ENCODE measurements around the gene CAST.

CAST gene

DNA sequence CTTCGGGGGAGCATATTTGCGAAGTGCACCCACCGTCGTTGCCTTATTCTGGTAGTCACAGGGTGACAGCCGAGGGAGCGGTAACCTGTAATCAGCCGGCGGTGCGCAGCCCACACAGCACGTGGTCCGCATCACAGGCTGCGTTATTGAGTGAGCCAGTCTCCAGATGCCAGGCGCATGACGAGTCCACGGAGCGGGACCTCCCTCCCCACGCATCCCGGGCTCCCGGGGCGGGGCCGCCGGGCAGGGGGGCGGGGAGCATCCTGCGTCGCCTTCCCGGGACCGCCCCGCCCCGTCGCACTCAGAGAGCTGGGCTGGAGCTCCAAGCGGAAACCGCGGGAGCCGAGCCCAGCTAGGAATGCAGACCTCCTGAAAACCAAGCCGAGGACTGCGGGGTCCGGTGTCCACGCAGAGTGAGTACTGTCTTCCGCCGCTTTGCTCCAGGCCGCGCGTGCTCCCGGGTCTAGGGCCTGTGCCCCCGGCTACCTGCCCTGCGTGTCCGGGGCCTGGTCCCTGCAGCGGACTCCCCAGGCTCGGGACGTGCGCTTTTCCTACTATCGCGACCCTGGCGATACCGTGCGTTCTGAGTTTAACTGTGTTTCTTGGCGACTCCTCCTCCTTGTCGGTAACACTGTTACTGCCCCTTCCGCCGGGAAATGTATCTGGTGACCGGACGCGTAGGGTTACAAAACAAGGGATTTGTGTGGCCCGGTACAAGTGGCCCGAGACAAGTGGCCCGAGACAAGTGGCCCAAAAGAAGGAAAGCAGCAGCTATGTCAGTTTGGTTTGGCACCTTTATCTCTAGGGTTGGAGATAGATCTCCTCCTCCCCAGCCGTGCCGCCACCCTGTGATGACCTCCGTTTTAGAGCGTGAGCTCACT lies 40.6 kb downstream of the CAST start:
- peaks cover 8% of the 10 kb centered on the region for H3K27me3 ChIP-seq (ENCODE audit: insufficient read depth, low read length, poor library complexity)
- no peaks in the 10 kb centered on the region for H3K36me3 ChIP-seq (ENCODE audit: insufficient read depth, low read length)
- no peak overlapping the region for H3K4me3 ChIP-seq (ENCODE audit: low read depth in 1 of 2, low read length in 2 of 2)
- ATAC-seq (ENCODE audit: insufficient read depth, low read depth) (no peak), DNase-seq (no peak)
- H2AFZ ChIP-seq (ENCODE audit: low read depth, low read length): no peak overlapping the region
- no peak overlapping the region for H3K4me2 ChIP-seq (ENCODE audit: insufficient read depth, low read length)
- no peak overlapping the region for H3K9ac ChIP-seq (ENCODE audit: low read depth, low read length)
- TF ChIP-seq, protein P1, sequence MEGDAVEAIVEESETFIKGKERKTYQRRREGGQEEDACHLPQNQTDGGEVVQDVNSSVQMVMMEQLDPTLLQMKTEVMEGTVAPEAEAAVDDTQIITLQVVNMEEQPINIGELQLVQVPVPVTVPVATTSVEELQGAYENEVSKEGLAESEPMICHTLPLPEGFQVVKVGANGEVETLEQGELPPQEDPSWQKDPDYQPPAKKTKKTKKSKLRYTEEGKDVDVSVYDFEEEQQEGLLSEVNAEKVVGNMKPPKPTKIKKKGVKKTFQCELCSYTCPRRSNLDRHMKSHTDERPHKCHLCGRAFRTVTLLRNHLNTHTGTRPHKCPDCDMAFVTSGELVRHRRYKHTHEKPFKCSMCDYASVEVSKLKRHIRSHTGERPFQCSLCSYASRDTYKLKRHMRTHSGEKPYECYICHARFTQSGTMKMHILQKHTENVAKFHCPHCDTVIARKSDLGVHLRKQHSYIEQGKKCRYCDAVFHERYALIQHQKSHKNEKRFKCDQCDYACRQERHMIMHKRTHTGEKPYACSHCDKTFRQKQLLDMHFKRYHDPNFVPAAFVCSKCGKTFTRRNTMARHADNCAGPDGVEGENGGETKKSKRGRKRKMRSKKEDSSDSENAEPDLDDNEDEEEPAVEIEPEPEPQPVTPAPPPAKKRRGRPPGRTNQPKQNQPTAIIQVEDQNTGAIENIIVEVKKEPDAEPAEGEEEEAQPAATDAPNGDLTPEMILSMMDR (IDR thresholded peaks at IDR 0.05; ENCODE audit: borderline replicate concordance, extremely low read depth, low read length, poor library complexity, severe bottlenecking): no peak
- no peak for TF ChIP-seq EZH2 (IDR thresholded peaks at IDR 0.05; ENCODE audit: borderline replicate concordance, low read depth, low read length, severe bottlenecking)
- H3K79me2 ChIP-seq (ENCODE audit: insufficient read depth, low read length): no peaks in the 10 kb centered on the region
- H3K4me1 ChIP-seq (ENCODE audit: insufficient read depth, low read length): no peaks in the 10 kb centered on the region
- no peaks in the 10 kb centered on the region for H4K20me1 ChIP-seq (ENCODE audit: insufficient read depth, low read length)
- no peak overlapping the region for H3K27ac ChIP-seq (ENCODE audit: low read length)
- no peaks in the 10 kb centered on the region for H3K9me3 ChIP-seq (ENCODE audit: insufficient read depth, low read length, severe bottlenecking)

DNA sequence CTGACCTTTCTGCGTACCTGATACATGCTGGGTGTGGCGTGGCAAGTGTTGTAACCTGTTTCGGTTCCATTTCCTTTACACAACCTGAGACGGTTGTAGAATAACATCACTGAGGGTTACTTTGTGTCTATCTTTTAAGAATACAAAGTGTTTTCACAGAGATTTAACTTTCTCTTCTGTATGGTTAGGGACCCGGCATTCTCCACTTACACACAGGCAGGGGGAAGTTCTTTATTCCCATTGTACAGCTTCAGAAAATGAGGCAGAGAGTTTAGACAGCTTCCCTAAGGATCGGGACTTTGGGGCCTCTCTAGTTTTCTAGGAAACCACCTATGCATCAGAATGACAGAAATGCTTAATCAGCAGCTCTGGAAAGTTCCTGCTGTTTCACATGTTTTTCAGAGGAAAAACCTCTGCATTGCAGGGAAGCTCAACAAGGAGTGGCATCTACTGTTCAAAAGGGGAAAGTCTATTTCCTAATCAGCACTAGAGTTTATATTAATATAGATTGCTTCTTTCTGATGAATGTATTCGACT lies 41.3 kb downstream of the CAST start:
- DNase-seq (no peak), ATAC-seq (ENCODE audit: insufficient read depth, low read depth) (no peak)
- H3K79me2 ChIP-seq (ENCODE audit: insufficient read depth, low read length): no peaks in the 10 kb centered on the region
- no peak overlapping the region for H3K27ac ChIP-seq (ENCODE audit: low read length)
- H3K4me2 ChIP-seq (ENCODE audit: insufficient read depth, low read length): no peak overlapping the region
- peaks cover 4% of the 10 kb centered on the region for H3K27me3 ChIP-seq (ENCODE audit: insufficient read depth, low read length, poor library complexity)
- no peak for TF ChIP-seq EZH2 (IDR thresholded peaks at IDR 0.05; ENCODE audit: borderline replicate concordance, low read depth, low read length, severe bottlenecking)
- TF ChIP-seq, protein P1 (IDR thresholded peaks at IDR 0.05; ENCODE audit: borderline replicate concordance, extremely low read depth, low read length, poor library complexity, severe bottlenecking): no peak
- no peak overlapping the region for H2AFZ ChIP-seq (ENCODE audit: low read depth, low read length)
- no peaks in the 10 kb centered on the region for H3K4me1 ChIP-seq (ENCODE audit: insufficient read depth, low read length)
- H4K20me1 ChIP-seq (ENCODE audit: insufficient read depth, low read length): no peaks in the 10 kb centered on the region
- no peak overlapping the region for H3K9ac ChIP-seq (ENCODE audit: low read depth, low read length)
- H3K36me3 ChIP-seq (ENCODE audit: insufficient read depth, low read length): no peaks in the 10 kb centered on the region
- no peak overlapping the region for H3K4me3 ChIP-seq (ENCODE audit: low read depth in 1 of 2, low read length in 2 of 2)
- H3K9me3 ChIP-seq (ENCODE audit: insufficient read depth, low read length, severe bottlenecking): no peaks in the 10 kb centered on the region

DNA sequence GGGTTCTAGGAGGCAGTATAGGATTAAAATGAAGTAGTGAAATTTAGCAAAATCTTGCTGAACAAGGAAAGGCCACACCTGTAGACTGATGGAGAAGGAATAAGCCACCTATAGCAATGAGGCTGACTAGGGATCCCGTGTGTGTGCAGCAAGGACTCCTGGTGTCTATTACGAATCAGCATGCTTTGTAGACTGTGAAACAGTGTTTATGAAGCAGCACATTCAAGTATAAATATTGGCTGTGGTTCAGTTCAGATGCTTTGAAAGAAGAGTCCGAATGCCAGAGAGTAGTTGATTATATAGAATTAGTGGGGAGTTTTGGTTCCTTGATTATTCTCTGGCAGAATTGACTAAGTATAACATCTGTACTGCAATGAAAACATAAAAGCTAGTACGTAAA lies 41.8 kb downstream of the CAST start:
- Histone ChIP-seq H3K9me3 (ENCODE audit: insufficient read depth, low read length, severe bottlenecking) (no peaks in the 10 kb centered on the region), H2AFZ (ENCODE audit: low read depth, low read length) (no peak overlapping the region), H4K20me1 (ENCODE audit: insufficient read depth, low read length) (no peaks in the 10 kb centered on the region), H3K36me3 (ENCODE audit: insufficient read depth, low read length) (no peaks in the 10 kb centered on the region), H3K4me2 (ENCODE audit: insufficient read depth, low read length) (no peak overlapping the region), H3K27me3 (ENCODE audit: insufficient read depth, low read length, poor library complexity) (peaks cover 3% of the 10 kb centered on the region), H3K4me3 (ENCODE audit: low read depth in 1 of 2, low read length in 2 of 2) (no peak overlapping the region), H3K79me2 (ENCODE audit: insufficient read depth, low read length) (no peaks in the 10 kb centered on the region), H3K9ac (ENCODE audit: low read depth, low read length) (no peak overlapping the region), H3K27ac (ENCODE audit: low read length) (no peak overlapping the region), H3K4me1 (ENCODE audit: insufficient read depth, low read length) (no peaks in the 10 kb centered on the region)
- TF ChIP-seq EZH2 (IDR thresholded peaks at IDR 0.05; ENCODE audit: borderline replicate concordance, low read depth, low read length, severe bottlenecking): no peak
- TF ChIP-seq, protein P1 (IDR thresholded peaks at IDR 0.05; ENCODE audit: borderline replicate concordance, extremely low read depth, low read length, poor library complexity, severe bottlenecking): no peak
- ATAC-seq (ENCODE audit: insufficient read depth, low read depth) (no peak), DNase-seq (no peak)

Measured in DND-41 (cell line).